ENCODE results near the gene NF2.

Gene NF2

GRCh38 chr22:29741926-29742325 lies 138.5 kb downstream of the NF2 start:
- Histone ChIP-seq H3K4me2 (ENCODE audit: low read length) (no peak overlapping the region), H2AFZ (no peak overlapping the region), H3K9me3 (ENCODE audit: control insufficient read depth, low read length) (no peaks in the 10 kb centered on the region), H3K27me3 (ENCODE audit: control insufficient read depth, insufficient read depth, low read length) (no peaks in the 10 kb centered on the region), H3K4me3 (ENCODE audit: low read depth, low read length) (no peak overlapping the region), H3K4me1 (no peaks in the 10 kb centered on the region), H3K79me2 (no peaks in the 10 kb centered on the region), H3K36me3 (ENCODE audit: control insufficient read depth, insufficient read depth, low read length) (no peaks in the 10 kb centered on the region), H3K9ac (no peak overlapping the region), H3K27ac (no peak overlapping the region)
- no peak for TF ChIP-seq CTCF (IDR thresholded peaks at IDR 0.05)

GRCh38 chr22:29742326-29742725 lies 138.9 kb downstream of the NF2 start:
- H3K9me3 ChIP-seq (ENCODE audit: control insufficient read depth, low read length) = no peaks in the 10 kb centered on the region
- no peak overlapping the region for H3K27ac ChIP-seq
- no peak overlapping the region for H3K4me2 ChIP-seq (ENCODE audit: low read length)
- no peak overlapping the region for H3K4me3 ChIP-seq (ENCODE audit: low read depth, low read length)
- no peak overlapping the region for H2AFZ ChIP-seq
- H3K36me3 ChIP-seq (ENCODE audit: control insufficient read depth, insufficient read depth, low read length) = no peaks in the 10 kb centered on the region
- no peaks in the 10 kb centered on the region for H3K79me2 ChIP-seq
- no peaks in the 10 kb centered on the region for H3K27me3 ChIP-seq (ENCODE audit: control insufficient read depth, insufficient read depth, low read length)
- H3K4me1 ChIP-seq = no peaks in the 10 kb centered on the region
- TF ChIP-seq CTCF (IDR thresholded peaks at IDR 0.05) = no peak
- H3K9ac ChIP-seq = no peak overlapping the region

- no peak overlapping the region for H2AFZ ChIP-seq
- H3K27me3 ChIP-seq (ENCODE audit: control insufficient read depth, insufficient read depth, low read length) = no peaks in the 10 kb centered on the region
- H3K9ac ChIP-seq = no peak overlapping the region
- H3K79me2 ChIP-seq = no peaks in the 10 kb centered on the region
- no peak overlapping the region for H3K4me3 ChIP-seq (ENCODE audit: low read depth, low read length)
- TF ChIP-seq CTCF (IDR thresholded peaks at IDR 0.05) = no peak
- no peak overlapping the region for H3K27ac ChIP-seq
- no peaks in the 10 kb centered on the region for H3K4me1 ChIP-seq
- no peaks in the 10 kb centered on the region for H3K36me3 ChIP-seq (ENCODE audit: control insufficient read depth, insufficient read depth, low read length)
- H3K9me3 ChIP-seq (ENCODE audit: control insufficient read depth, low read length) = no peaks in the 10 kb centered on the region
- no peak overlapping the region for H3K4me2 ChIP-seq (ENCODE audit: low read length)
Observed at GRCh38 chr22:29744902-29745301, 141.5 kb downstream of the NF2 start.

- no peak for TF ChIP-seq CTCF (IDR thresholded peaks at IDR 0.05)
- H3K79me2 ChIP-seq = no peaks in the 10 kb centered on the region
- no peak overlapping the region for H3K27ac ChIP-seq
- H3K4me1 ChIP-seq = no peaks in the 10 kb centered on the region
- no peak overlapping the region for H3K9ac ChIP-seq
- H3K9me3 ChIP-seq (ENCODE audit: control insufficient read depth, low read length) = no peaks in the 10 kb centered on the region
- H3K36me3 ChIP-seq (ENCODE audit: control insufficient read depth, insufficient read depth, low read length) = no peaks in the 10 kb centered on the region
- no peak overlapping the region for H3K4me2 ChIP-seq (ENCODE audit: low read length)
- H3K4me3 ChIP-seq (ENCODE audit: low read depth, low read length) = no peak overlapping the region
- no peak overlapping the region for H2AFZ ChIP-seq
- no peaks in the 10 kb centered on the region for H3K27me3 ChIP-seq (ENCODE audit: control insufficient read depth, insufficient read depth, low read length)
Observed at GRCh38 chr22:29747832-29748231, 144.4 kb downstream of the NF2 start.
